Brain microvascular endothelial cell (primary cell): ENCODE results near the gene KRTAP10-4.

Source experiments
- DNase-seq: peaks from one replicate; pipeline ENCODE4 v3.0.0-alpha.2; 2020
- H3K27ac ChIP-seq: fragments of 250-450 bp; sonication (Bioruptor Pico); 2 replicates; pipeline ENCODE4 v1.5.1; 2020; ENCODE audit warnings: mild to moderate bottlenecking, moderate library complexity
- H3K27me3 ChIP-seq: fragments of 250-450 bp; sonication (Bioruptor Pico); replicated peaks from 2 replicates; pipeline ENCODE4 v1.5.1; 2020; ENCODE audit warnings: mild to moderate bottlenecking
- H3K36me3 ChIP-seq: fragments of 250-450 bp; sonication (Bioruptor Pico); replicated peaks from 2 replicates; pipeline ENCODE4 v1.5.1; 2020; ENCODE audit warnings: mild to moderate bottlenecking
- H3K4me3 ChIP-seq: 2 replicates; pipeline ENCODE4 v1.5.1; 2011; ENCODE audit warnings: low read depth, mild to moderate bottlenecking, control low read depth, low read length, moderate library complexity
- CTCF ChIP-seq: IDR thresholded peaks from 2 replicates; pipeline ENCODE4 v1.5.1; 2011; ENCODE audit warnings: low read depth, mild to moderate bottlenecking, moderate library complexity, low read length, control low read depth, inconsistent platforms; ENCODE audit errors: missing control alignments
- in situ Hi-C: cut with HindIII; loops from 2 replicates; pipeline ENCODE4 v1.10.0; 2017; ENCODE audit warnings: low sequenced_read_pairs, low pct_ligation_motif_present

Gene KRTAP10-4

GRCh38 chr21:44574457-44575306 lies 1.2 kb downstream of the KRTAP10-4 start:
- no peak for TF ChIP-seq CTCF
- H3K27ac ChIP-seq: no peak overlapping the region
- H3K27me3 ChIP-seq: no peaks in the 10 kb centered on the region
- in situ Hi-C loops: no loop called here
- no peaks in the 10 kb centered on the region for H3K36me3 ChIP-seq
- DNase-seq: no peak
- no peak overlapping the region for H3K4me3 ChIP-seq

- no peak overlapping the region for H3K27ac ChIP-seq
- TF ChIP-seq CTCF: no peak
- no peaks in the 10 kb centered on the region for H3K36me3 ChIP-seq
- DNase-seq: no peak
- no peaks in the 10 kb centered on the region for H3K27me3 ChIP-seq
- H3K4me3 ChIP-seq: no peak overlapping the region
- in situ Hi-C loops: no loop called here
These were observed 1.9 kb downstream of the KRTAP10-4 start for GRCh38 chr21:44575307-44576024.

- no peak overlapping the region for H3K27ac ChIP-seq
- no peak for DNase-seq
- no peak overlapping the region for H3K4me3 ChIP-seq
- in situ Hi-C loops: no loop called here
- TF ChIP-seq CTCF: no peak
- no peaks in the 10 kb centered on the region for H3K36me3 ChIP-seq
- no peaks in the 10 kb centered on the region for H3K27me3 ChIP-seq
These were observed 2.5 kb downstream of the KRTAP10-4 start for GRCh38 chr21:44576025-44576420.

GRCh38 chr21:44578371-44579055 lies 5.0 kb downstream of the KRTAP10-4 start:
- H3K27ac ChIP-seq: no peak overlapping the region

More at GRCh38 chr21:44578371-44579055, 5.0 kb downstream of the KRTAP10-4 start:
- no peak for DNase-seq
- no peak for TF ChIP-seq CTCF
- in situ Hi-C loops: no loop called here
- no peaks in the 10 kb centered on the region for H3K27me3 ChIP-seq
- H3K4me3 ChIP-seq: no peak overlapping the region
- H3K36me3 ChIP-seq: no peaks in the 10 kb centered on the region
